ENCODE data around the gene SYCE3.

The SYCE3 gene

GRCh38 chr22:50595189-50595588, 32.5 kb upstream of the SYCE3 start:
- H3K9me3 ChIP-seq (ENCODE audit: control insufficient read depth, low read length), result no peaks in the 10 kb centered on the region
- no peak overlapping the region for H3K27ac ChIP-seq
- no peak overlapping the region for H3K4me3 ChIP-seq (ENCODE audit: low read depth, low read length)
- H3K4me1 ChIP-seq, result no peaks in the 10 kb centered on the region
- H3K36me3 ChIP-seq (ENCODE audit: control insufficient read depth, insufficient read depth, low read length), result no peaks in the 10 kb centered on the region
- no peak overlapping the region for H3K4me2 ChIP-seq (ENCODE audit: low read length)
- H2AFZ ChIP-seq, result no peak overlapping the region
- H3K79me2 ChIP-seq, result no peaks in the 10 kb centered on the region
- no peak overlapping the region for H3K9ac ChIP-seq
- H3K27me3 ChIP-seq (ENCODE audit: control insufficient read depth, insufficient read depth, low read length), result no peaks in the 10 kb centered on the region
- no peak for TF ChIP-seq CTCF (IDR thresholded peaks at IDR 0.05)

GRCh38 chr22:50587407-50587806, 24.7 kb upstream of the SYCE3 start:
- H3K4me3 ChIP-seq (ENCODE audit: low read depth, low read length), result no peak overlapping the region
- H3K79me2 ChIP-seq, result no peaks in the 10 kb centered on the region
- no peak for TF ChIP-seq CTCF (IDR thresholded peaks at IDR 0.05)
- H3K9ac ChIP-seq, result no peak overlapping the region
- H3K4me1 ChIP-seq, result peaks cover 5% of the 10 kb centered on the region
- H2AFZ ChIP-seq, result no peak overlapping the region
- H3K27ac ChIP-seq, result no peak overlapping the region
- no peaks in the 10 kb centered on the region for H3K36me3 ChIP-seq (ENCODE audit: control insufficient read depth, insufficient read depth, low read length)
- no peaks in the 10 kb centered on the region for H3K9me3 ChIP-seq (ENCODE audit: control insufficient read depth, low read length)
- no peaks in the 10 kb centered on the region for H3K27me3 ChIP-seq (ENCODE audit: control insufficient read depth, insufficient read depth, low read length)
- no peak overlapping the region for H3K4me2 ChIP-seq (ENCODE audit: low read length)

- no peak overlapping the region for H3K9ac ChIP-seq
- H3K4me2 ChIP-seq (ENCODE audit: low read length), result no peak overlapping the region
- H3K4me3 ChIP-seq (ENCODE audit: low read depth, low read length), result no peak overlapping the region
- H3K36me3 ChIP-seq (ENCODE audit: control insufficient read depth, insufficient read depth, low read length), result no peaks in the 10 kb centered on the region
- H3K9me3 ChIP-seq (ENCODE audit: control insufficient read depth, low read length), result no peaks in the 10 kb centered on the region
- no peak for TF ChIP-seq CTCF (IDR thresholded peaks at IDR 0.05)
- no peak overlapping the region for H3K27ac ChIP-seq
- H3K27me3 ChIP-seq (ENCODE audit: control insufficient read depth, insufficient read depth, low read length), result no peaks in the 10 kb centered on the region
- no peaks in the 10 kb centered on the region for H3K79me2 ChIP-seq
- H2AFZ ChIP-seq, result no peak overlapping the region
- H3K4me1 ChIP-seq, result peaks cover 5% of the 10 kb centered on the region
Observed at GRCh38 chr22:50586416-50586815, 23.7 kb upstream of the SYCE3 start.

GRCh38 chr22:50585781-50586180, 23.1 kb upstream of the SYCE3 start:
- Histone ChIP-seq H3K4me2 (ENCODE audit: low read length) (no peak overlapping the region), H3K9me3 (ENCODE audit: control insufficient read depth, low read length) (no peaks in the 10 kb centered on the region)

More at GRCh38 chr22:50585781-50586180, 23.1 kb upstream of the SYCE3 start:
- H2AFZ ChIP-seq, result no peak overlapping the region
- no peak overlapping the region for H3K27ac ChIP-seq
- no peak overlapping the region for H3K9ac ChIP-seq
- H3K27me3 ChIP-seq (ENCODE audit: control insufficient read depth, insufficient read depth, low read length), result no peaks in the 10 kb centered on the region
- no peaks in the 10 kb centered on the region for H3K79me2 ChIP-seq
- no peak overlapping the region for H3K4me3 ChIP-seq (ENCODE audit: low read depth, low read length)
- peaks cover 5% of the 10 kb centered on the region for H3K4me1 ChIP-seq
- TF ChIP-seq CTCF (IDR thresholded peaks at IDR 0.05), result no peak
- H3K36me3 ChIP-seq (ENCODE audit: control insufficient read depth, insufficient read depth, low read length), result no peaks in the 10 kb centered on the region
